Measurements from ENCODE around the gene GCGR.

Gene GCGR

DNA sequence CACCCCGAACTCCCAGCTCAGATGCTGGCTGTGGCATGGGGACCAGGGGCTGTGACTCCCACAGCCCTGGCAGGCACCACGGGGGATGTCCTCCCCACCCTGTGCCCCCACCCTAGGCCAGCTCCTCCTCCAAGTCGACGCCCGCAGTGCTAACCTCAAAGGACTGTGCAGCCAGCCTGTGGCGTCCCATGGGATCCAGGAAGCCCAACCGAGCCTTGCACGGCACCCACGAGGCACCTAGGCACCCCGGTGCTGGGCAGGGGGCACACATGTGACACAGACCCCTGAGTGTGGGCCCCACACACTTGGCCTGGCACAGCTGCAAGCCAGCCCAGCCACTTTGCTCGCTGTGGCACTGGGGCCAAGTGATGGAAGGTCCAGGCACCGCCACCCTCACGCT, 3.9 kb downstream of the GCGR start:
- H3K27ac ChIP-seq (ENCODE audit: low read length) = no peak overlapping the region
- no peak overlapping the region for H3K9ac ChIP-seq (ENCODE audit: low read length)
- peaks cover 4% of the 10 kb centered on the region; the same call in 1 of the 2 replicates for H3K27me3 ChIP-seq (ENCODE audit: low read depth, low read length)
- H4K20me1 ChIP-seq (ENCODE audit: insufficient read depth, low read length) = no peaks in the 10 kb centered on the region
- no peaks in the 10 kb centered on the region for H3K79me2 ChIP-seq (ENCODE audit: low read length)
- no peak for TF ChIP-seq EZH2phosphoT487 (IDR thresholded peaks at IDR 0.05; ENCODE audit: low read depth)
- TF ChIP-seq, protein P1, sequence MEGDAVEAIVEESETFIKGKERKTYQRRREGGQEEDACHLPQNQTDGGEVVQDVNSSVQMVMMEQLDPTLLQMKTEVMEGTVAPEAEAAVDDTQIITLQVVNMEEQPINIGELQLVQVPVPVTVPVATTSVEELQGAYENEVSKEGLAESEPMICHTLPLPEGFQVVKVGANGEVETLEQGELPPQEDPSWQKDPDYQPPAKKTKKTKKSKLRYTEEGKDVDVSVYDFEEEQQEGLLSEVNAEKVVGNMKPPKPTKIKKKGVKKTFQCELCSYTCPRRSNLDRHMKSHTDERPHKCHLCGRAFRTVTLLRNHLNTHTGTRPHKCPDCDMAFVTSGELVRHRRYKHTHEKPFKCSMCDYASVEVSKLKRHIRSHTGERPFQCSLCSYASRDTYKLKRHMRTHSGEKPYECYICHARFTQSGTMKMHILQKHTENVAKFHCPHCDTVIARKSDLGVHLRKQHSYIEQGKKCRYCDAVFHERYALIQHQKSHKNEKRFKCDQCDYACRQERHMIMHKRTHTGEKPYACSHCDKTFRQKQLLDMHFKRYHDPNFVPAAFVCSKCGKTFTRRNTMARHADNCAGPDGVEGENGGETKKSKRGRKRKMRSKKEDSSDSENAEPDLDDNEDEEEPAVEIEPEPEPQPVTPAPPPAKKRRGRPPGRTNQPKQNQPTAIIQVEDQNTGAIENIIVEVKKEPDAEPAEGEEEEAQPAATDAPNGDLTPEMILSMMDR (IDR thresholded peaks at IDR 0.05; ENCODE audit: low read depth, low read length) = no peak
- H3K9me3 ChIP-seq (ENCODE audit: insufficient read depth, low read length) = no peaks in the 10 kb centered on the region
- no peaks in the 10 kb centered on the region for H3K4me1 ChIP-seq (ENCODE audit: low read length)
- H3K4me2 ChIP-seq (ENCODE audit: low read length) = no peak overlapping the region
- H2AFZ ChIP-seq (ENCODE audit: low read depth, low read length) = no peak overlapping the region
- H3K36me3 ChIP-seq (replicated peaks; ENCODE audit: low read depth, low read length) = no peaks in the 10 kb centered on the region
- no peak overlapping the region for H3K4me3 ChIP-seq (ENCODE audit: low read length)

DNA sequence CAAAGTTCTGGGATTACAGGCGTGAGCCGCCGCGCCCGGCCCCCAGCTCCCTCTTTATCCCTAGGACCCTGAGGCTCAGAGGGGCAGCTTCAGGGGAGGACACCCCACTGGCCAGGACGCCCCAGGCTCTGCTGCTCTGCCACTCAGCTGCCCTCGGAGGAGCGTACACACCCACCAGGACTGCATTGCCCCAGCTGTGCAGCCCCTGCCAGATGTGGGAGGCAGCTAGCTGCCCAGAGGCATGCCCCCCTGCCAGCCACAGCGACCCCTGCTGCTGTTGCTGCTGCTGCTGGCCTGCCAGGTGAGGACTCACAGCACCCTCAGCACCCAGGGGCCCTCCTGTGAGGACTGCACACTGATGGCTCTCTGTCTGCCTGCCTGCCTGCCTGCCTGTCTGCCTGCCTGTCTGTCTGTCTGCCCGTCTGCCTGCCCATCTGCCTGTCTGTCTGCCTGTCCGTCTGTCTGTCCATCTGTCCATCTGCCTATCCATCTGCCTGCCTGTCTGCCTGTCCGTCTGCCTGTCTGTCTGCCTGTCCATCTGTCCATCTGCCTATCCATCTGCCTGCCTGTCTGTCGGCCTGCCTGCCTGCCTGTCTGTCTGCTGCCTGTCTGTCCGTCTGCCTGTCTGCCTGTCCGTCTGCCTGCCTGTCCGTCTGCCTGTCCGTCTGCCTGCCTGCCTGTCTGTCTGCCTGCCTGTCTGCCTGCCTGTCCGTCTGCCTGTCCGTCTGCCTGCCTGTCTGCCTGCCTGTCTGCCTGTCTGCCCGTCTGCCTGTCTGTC, 5.0 kb downstream of the GCGR start:
- Histone ChIP-seq H4K20me1 (ENCODE audit: insufficient read depth, low read length) (no peaks in the 10 kb centered on the region), H3K9me3 (ENCODE audit: insufficient read depth, low read length) (no peaks in the 10 kb centered on the region), H3K27me3 (ENCODE audit: low read depth, low read length) (peaks cover 4% of the 10 kb centered on the region; the same call in 1 of the 2 replicates), H3K4me1 (ENCODE audit: low read length) (no peaks in the 10 kb centered on the region), H3K4me2 (ENCODE audit: low read length) (no peak overlapping the region), H3K27ac (ENCODE audit: low read length) (no peak overlapping the region), H3K4me3 (ENCODE audit: low read length) (no peak overlapping the region), H3K36me3 (replicated peaks; ENCODE audit: low read depth, low read length) (no peaks in the 10 kb centered on the region), H3K79me2 (ENCODE audit: low read length) (no peaks in the 10 kb centered on the region), H3K9ac (ENCODE audit: low read length) (no peak overlapping the region), H2AFZ (ENCODE audit: low read depth, low read length) (no peak overlapping the region)
- TF ChIP-seq, protein P1 (IDR thresholded peaks at IDR 0.05; ENCODE audit: low read depth, low read length) = peak; percentile 37
- TF ChIP-seq EZH2phosphoT487 (IDR thresholded peaks at IDR 0.05; ENCODE audit: low read depth) = no peak

DNA sequence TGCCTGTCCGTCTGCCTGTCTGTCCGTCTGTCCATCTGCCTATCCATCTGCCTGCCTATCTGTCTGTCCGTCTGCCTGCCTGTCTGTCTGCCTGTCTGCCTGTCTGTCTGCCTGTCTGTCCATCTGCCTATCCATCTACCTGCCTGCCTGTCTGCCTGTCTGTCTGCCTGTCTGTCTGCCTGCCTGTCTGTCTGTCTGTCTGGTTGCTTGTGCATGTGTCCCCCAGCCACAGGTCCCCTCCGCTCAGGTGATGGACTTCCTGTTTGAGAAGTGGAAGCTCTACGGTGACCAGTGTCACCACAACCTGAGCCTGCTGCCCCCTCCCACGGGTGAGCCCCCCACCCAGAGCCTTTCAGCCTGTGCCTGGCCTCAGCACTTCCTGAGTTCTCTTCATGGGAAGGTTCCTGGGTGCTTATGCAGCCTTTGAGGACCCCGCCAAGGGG, 5.6 kb downstream of the GCGR start:
- Histone ChIP-seq H3K79me2 (ENCODE audit: low read length) (no peaks in the 10 kb centered on the region), H3K9ac (ENCODE audit: low read length) (no peak overlapping the region), H3K4me1 (ENCODE audit: low read length) (no peaks in the 10 kb centered on the region), H3K4me2 (ENCODE audit: low read length) (no peak overlapping the region), H3K27ac (ENCODE audit: low read length) (no peak overlapping the region), H2AFZ (ENCODE audit: low read depth, low read length) (no peak overlapping the region), H3K9me3 (ENCODE audit: insufficient read depth, low read length) (no peaks in the 10 kb centered on the region), H3K27me3 (ENCODE audit: low read depth, low read length) (peaks cover 4% of the 10 kb centered on the region; the same call in 1 of the 2 replicates), H3K4me3 (ENCODE audit: low read length) (no peak overlapping the region), H4K20me1 (ENCODE audit: insufficient read depth, low read length) (no peaks in the 10 kb centered on the region), H3K36me3 (replicated peaks; ENCODE audit: low read depth, low read length) (no peaks in the 10 kb centered on the region)
- TF ChIP-seq, protein P1 (IDR thresholded peaks at IDR 0.05; ENCODE audit: low read depth, low read length) = no peak
- TF ChIP-seq EZH2phosphoT487 (IDR thresholded peaks at IDR 0.05; ENCODE audit: low read depth) = no peak

DNA sequence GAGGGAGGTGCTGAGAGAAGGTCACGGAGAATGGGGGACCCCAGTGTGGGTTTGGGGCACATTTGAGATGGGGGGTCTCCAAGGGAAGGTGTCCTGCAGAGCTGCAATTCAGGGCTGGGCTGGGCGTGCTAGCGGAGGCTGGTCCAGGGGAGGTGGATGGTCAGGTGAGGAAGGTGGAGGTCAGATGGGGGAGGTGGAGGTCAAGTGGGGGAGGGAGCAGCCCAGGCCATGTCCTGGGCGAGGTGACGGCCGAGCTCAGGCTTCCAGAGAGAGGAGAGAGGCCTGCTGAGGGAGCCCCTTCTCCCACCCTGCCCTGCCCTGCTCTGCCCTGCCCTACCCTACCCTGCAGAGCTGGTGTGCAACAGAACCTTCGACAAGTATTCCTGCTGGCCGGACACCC, 6.5 kb downstream of the GCGR start:
- peaks cover 4% of the 10 kb centered on the region; the same call in 1 of the 2 replicates for H3K27me3 ChIP-seq (ENCODE audit: low read depth, low read length)
- no peak overlapping the region for H3K9ac ChIP-seq (ENCODE audit: low read length)
- H3K4me1 ChIP-seq (ENCODE audit: low read length) = no peaks in the 10 kb centered on the region
- H3K4me3 ChIP-seq (ENCODE audit: low read length) = no peak overlapping the region
- TF ChIP-seq, protein P1 (IDR thresholded peaks at IDR 0.05; ENCODE audit: low read depth, low read length) = no peak
- H3K9me3 ChIP-seq (ENCODE audit: insufficient read depth, low read length) = no peaks in the 10 kb centered on the region
- H3K27ac ChIP-seq (ENCODE audit: low read length) = no peak overlapping the region
- H4K20me1 ChIP-seq (ENCODE audit: insufficient read depth, low read length) = no peaks in the 10 kb centered on the region
- H2AFZ ChIP-seq (ENCODE audit: low read depth, low read length) = no peak overlapping the region
- no peaks in the 10 kb centered on the region for H3K36me3 ChIP-seq (replicated peaks; ENCODE audit: low read depth, low read length)
- H3K4me2 ChIP-seq (ENCODE audit: low read length) = no peak overlapping the region
- H3K79me2 ChIP-seq (ENCODE audit: low read length) = no peaks in the 10 kb centered on the region
